GM12878 (cell line): ENCODE results near the gene LYZL1.

Experiments
- EP300 ChIP-seq, 2 experiments: fragments of 150-350 bp in 1 of 2; IDR thresholded peaks; 2 replicates each; pipeline ENCODE4 v1.6.1; 2011 to 2012; ENCODE audit warnings: low read depth in 2 of 2, low read length in 2 of 2, borderline replicate concordance in 1 of 2, improper control_type of control experiment in 1 of 2, inconsistent platforms in 1 of 2; ENCODE audit not compliant: control insufficient read depth in 1 of 2
- EZH2 ChIP-seq: IDR thresholded peaks from 2 replicates; pipeline ENCODE4 v1.6.1; 2012; ENCODE audit warnings: low read depth, mild to moderate bottlenecking, control low read depth, inconsistent platforms, low read length, borderline replicate concordance; ENCODE audit not compliant: control insufficient read depth
- FOS ChIP-seq: IDR thresholded peaks from 3 replicates; pipeline ENCODE4 v1.6.1; 2011; ENCODE audit warnings: borderline replicate concordance; ENCODE audit not compliant: insufficient read length; ENCODE audit errors: extremely low read depth
- JUND ChIP-seq: IDR thresholded peaks from 2 replicates; pipeline ENCODE4 v1.6.1; 2012; ENCODE audit warnings: low read depth, mild to moderate bottlenecking, low read length, improper control_type of control experiment, moderate library complexity
- POLR2A ChIP-seq: IDR thresholded peaks from 2 replicates; pipeline ENCODE4 v1.6.1; 2011; ENCODE audit warnings: low read depth, mild to moderate bottlenecking, low read length
- POLR2AphosphoS5 ChIP-seq: IDR thresholded peaks from 2 replicates; pipeline ENCODE4 v1.6.1; 2011; ENCODE audit warnings: mild to moderate bottlenecking, low read length, inconsistent platforms
- SPI1 ChIP-seq: IDR thresholded peaks from 2 replicates; pipeline ENCODE4 v1.6.1; 2011; ENCODE audit warnings: low read depth, mild to moderate bottlenecking, low read length, moderate library complexity, borderline replicate concordance; ENCODE audit not compliant: insufficient read depth
- TARDBP ChIP-seq: IDR thresholded peaks from 2 replicates; pipeline ENCODE4 v1.6.1; 2016; ENCODE audit warnings: borderline replicate concordance
- YY1 ChIP-seq: IDR thresholded peaks from 2 replicates; pipeline ENCODE4 v1.6.1; 2011; ENCODE audit warnings: low read depth, mild to moderate bottlenecking, low read length
- TF ChIP-seq, protein P1 (sequence below), 3 experiments: IDR thresholded peaks in 2 of 3; conservative IDR thresholded peaks in 1 of 3; 2 replicates each; pipeline ENCODE4 v1.5.1; 2011; ENCODE audit warnings: low read depth in 3 of 3, low read length in 3 of 3, mild to moderate bottlenecking in 3 of 3, control low read depth in 2 of 3, moderate library complexity in 2 of 3, inconsistent platforms in 1 of 3, mixed read lengths in 1 of 3; ENCODE audit not compliant: control insufficient read depth in 2 of 3, insufficient read depth in 1 of 3; ENCODE audit errors: extremely low read depth in 1 of 3
- TF ChIP-seq, protein P2 (sequence below): fragments of 450-650 bp; IDR thresholded peaks from 2 replicates; pipeline ENCODE4 v1.6.1; 2017; ENCODE audit warnings: mild to moderate bottlenecking, low read depth, inconsistent platforms; ENCODE audit not compliant: poor library complexity, severe bottlenecking
- TF ChIP-seq, protein P3 (sequence below): IDR thresholded peaks from 2 replicates; pipeline ENCODE4 v1.6.1; 2012; ENCODE audit warnings: low read depth, low read length, improper control_type of control experiment

DNA sequence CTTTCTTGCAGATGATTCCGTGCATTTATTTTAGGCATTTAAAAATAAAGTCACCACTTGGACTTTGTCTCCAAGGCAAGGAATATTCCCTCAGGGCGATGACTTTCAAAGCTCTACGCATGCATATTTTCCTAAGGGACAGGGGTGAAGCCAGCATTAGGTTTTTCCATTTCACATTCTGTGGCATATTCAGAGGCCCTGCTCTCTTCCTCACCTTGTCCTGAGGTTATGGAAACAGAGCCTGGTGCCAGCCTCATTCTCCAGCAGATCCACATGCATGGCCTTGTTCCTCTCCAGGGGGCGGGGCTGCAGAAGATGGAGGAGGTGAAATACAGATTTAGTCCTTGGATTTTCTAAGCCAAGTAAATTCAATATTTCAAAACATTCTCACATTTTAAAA is 11.6 kb upstream of the LYZL1 start:
- TF ChIP-seq, protein P1, sequence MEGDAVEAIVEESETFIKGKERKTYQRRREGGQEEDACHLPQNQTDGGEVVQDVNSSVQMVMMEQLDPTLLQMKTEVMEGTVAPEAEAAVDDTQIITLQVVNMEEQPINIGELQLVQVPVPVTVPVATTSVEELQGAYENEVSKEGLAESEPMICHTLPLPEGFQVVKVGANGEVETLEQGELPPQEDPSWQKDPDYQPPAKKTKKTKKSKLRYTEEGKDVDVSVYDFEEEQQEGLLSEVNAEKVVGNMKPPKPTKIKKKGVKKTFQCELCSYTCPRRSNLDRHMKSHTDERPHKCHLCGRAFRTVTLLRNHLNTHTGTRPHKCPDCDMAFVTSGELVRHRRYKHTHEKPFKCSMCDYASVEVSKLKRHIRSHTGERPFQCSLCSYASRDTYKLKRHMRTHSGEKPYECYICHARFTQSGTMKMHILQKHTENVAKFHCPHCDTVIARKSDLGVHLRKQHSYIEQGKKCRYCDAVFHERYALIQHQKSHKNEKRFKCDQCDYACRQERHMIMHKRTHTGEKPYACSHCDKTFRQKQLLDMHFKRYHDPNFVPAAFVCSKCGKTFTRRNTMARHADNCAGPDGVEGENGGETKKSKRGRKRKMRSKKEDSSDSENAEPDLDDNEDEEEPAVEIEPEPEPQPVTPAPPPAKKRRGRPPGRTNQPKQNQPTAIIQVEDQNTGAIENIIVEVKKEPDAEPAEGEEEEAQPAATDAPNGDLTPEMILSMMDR (IDR thresholded peaks at IDR 0.05 in 2 of 3, conservative IDR thresholded peaks at IDR 0.05 in 1 of 3; ENCODE audit: control insufficient read depth in 2 of 3, extremely low read depth in 1 of 3, insufficient read depth in 1 of 3, low read depth in 3 of 3, low read length in 3 of 3) = no peak
- no peak for TF ChIP-seq EP300 (IDR thresholded peaks at IDR 0.05; ENCODE audit: borderline replicate concordance in 1 of 2, control insufficient read depth in 1 of 2, low read depth in 2 of 2, low read length in 2 of 2)
- TF ChIP-seq, protein P2, sequence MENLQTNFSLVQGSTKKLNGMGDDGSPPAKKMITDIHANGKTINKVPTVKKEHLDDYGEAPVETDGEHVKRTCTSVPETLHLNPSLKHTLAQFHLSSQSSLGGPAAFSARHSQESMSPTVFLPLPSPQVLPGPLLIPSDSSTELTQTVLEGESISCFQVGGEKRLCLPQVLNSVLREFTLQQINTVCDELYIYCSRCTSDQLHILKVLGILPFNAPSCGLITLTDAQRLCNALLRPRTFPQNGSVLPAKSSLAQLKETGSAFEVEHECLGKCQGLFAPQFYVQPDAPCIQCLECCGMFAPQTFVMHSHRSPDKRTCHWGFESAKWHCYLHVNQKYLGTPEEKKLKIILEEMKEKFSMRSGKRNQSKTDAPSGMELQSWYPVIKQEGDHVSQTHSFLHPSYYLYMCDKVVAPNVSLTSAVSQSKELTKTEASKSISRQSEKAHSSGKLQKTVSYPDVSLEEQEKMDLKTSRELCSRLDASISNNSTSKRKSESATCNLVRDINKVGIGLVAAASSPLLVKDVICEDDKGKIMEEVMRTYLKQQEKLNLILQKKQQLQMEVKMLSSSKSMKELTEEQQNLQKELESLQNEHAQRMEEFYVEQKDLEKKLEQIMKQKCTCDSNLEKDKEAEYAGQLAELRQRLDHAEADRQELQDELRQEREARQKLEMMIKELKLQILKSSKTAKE = no peak
- no peak for TF ChIP-seq TARDBP
- TF ChIP-seq, protein P3, sequence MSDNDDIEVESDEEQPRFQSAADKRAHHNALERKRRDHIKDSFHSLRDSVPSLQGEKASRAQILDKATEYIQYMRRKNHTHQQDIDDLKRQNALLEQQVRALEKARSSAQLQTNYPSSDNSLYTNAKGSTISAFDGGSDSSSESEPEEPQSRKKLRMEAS = no peak
- no peak for TF ChIP-seq EZH2
- TF ChIP-seq POLR2A = no peak
- TF ChIP-seq JUND = no peak
- no peak for TF ChIP-seq SPI1
- TF ChIP-seq POLR2AphosphoS5 = no peak
- no peak for TF ChIP-seq YY1
- TF ChIP-seq FOS = no peak
